Mesenchymal stem cell (in vitro differentiated cells and primary cell): ENCODE measurements around the gene MYL4.

Source experiments
- DNase-seq: peaks from one replicate; pipeline ENCODE4 v3.0.0-alpha.2; 2013
- H2AFZ ChIP-seq: one replicate; pipeline ENCODE4 v1.6.1; 2013; ENCODE audit warnings: low read depth, mild to moderate bottlenecking, control low read depth, inconsistent platforms, low read length, moderate library complexity
- H2AK5ac ChIP-seq: 2 replicates; pipeline ENCODE4 v1.6.1; 2013; ENCODE audit warnings: low read length, moderate library complexity, mild to moderate bottlenecking, inconsistent platforms; ENCODE audit not compliant: severe bottlenecking
- H2BK120ac ChIP-seq: one replicate; pipeline ENCODE4 v1.6.1; 2013; ENCODE audit warnings: low read depth, mild to moderate bottlenecking, inconsistent platforms, low read length, moderate library complexity
- H2BK12ac ChIP-seq, 2 experiments: one replicate each; pipeline ENCODE4 v1.6.1; 2013; ENCODE audit warnings: inconsistent platforms in 2 of 2, low read length in 2 of 2, mild to moderate bottlenecking in 2 of 2, moderate library complexity in 2 of 2, control low read depth in 1 of 2
- H2BK15ac ChIP-seq: one replicate; pipeline ENCODE4 v1.6.1; 2013; ENCODE audit warnings: mild to moderate bottlenecking, low read depth, inconsistent platforms; ENCODE audit not compliant: poor library complexity, severe bottlenecking
- H2BK5ac ChIP-seq: 2 replicates; pipeline ENCODE4 v1.6.1; 2013; ENCODE audit warnings: low read depth, mild to moderate bottlenecking, low read length, control low read depth, inconsistent platforms; ENCODE audit not compliant: poor library complexity, severe bottlenecking
- H3K14ac ChIP-seq, 2 experiments: one replicate each; pipeline ENCODE4 v1.6.1; 2013; ENCODE audit warnings: inconsistent platforms in 2 of 2, low read length in 2 of 2, control low read depth in 1 of 2, mild to moderate bottlenecking in 1 of 2, moderate library complexity in 1 of 2
- H3K18ac ChIP-seq, 2 experiments: one replicate each; pipeline ENCODE4 v1.6.1; 2013; ENCODE audit warnings: inconsistent platforms in 2 of 2, low read length in 2 of 2, control low read depth in 1 of 2, low read depth in 1 of 2, mild to moderate bottlenecking in 1 of 2
- H3K23ac ChIP-seq, 2 experiments: one replicate each; pipeline ENCODE4 v1.6.1; 2013; ENCODE audit warnings: inconsistent platforms in 2 of 2, low read length in 2 of 2, mild to moderate bottlenecking in 2 of 2, moderate library complexity in 2 of 2, control low read depth in 1 of 2
- H3K27ac ChIP-seq: 2 replicates; pipeline ENCODE4 v1.5.1; 2013; ENCODE audit warnings: mild to moderate bottlenecking, moderate library complexity, low read length, control low read depth, inconsistent platforms; ENCODE audit not compliant: poor library complexity, severe bottlenecking
- H3K27me3 ChIP-seq, 2 experiments: 2 replicates each; pipeline versions ENCODE4 v1.6.1 to v1.7.0; 2013; ENCODE audit warnings: low read length in 2 of 2, mild to moderate bottlenecking in 2 of 2, moderate library complexity in 2 of 2, control low read depth in 1 of 2, inconsistent platforms in 1 of 2; ENCODE audit not compliant: control insufficient read depth in 1 of 2, insufficient read depth in 1 of 2
- H3K36me3 ChIP-seq, 2 experiments: 2 replicates each; pipeline versions ENCODE4 v1.6.1 to v1.7.0; 2013; ENCODE audit warnings: low read length in 2 of 2, control low read depth in 1 of 2, inconsistent platforms in 1 of 2, low read depth in 1 of 2, mild to moderate bottlenecking in 1 of 2; ENCODE audit not compliant: insufficient read depth in 2 of 2, control insufficient read depth in 1 of 2
- H3K4ac ChIP-seq, 2 experiments: one replicate each; pipeline ENCODE4 v1.6.1; 2013; ENCODE audit warnings: inconsistent platforms in 2 of 2, low read length in 2 of 2, mild to moderate bottlenecking in 2 of 2, moderate library complexity in 2 of 2, control low read depth in 1 of 2, low read depth in 1 of 2
- H3K4me1 ChIP-seq: 2 replicates; pipeline ENCODE4 v1.6.1; 2013; ENCODE audit warnings: low read depth, low read length, control low read depth; ENCODE audit not compliant: control insufficient read depth, insufficient read depth
- H3K4me2 ChIP-seq: 2 replicates; pipeline ENCODE4 v1.6.1; 2013; ENCODE audit warnings: low read length, mild to moderate bottlenecking, inconsistent platforms; ENCODE audit not compliant: poor library complexity, severe bottlenecking
- H3K4me3 ChIP-seq, 2 experiments: 2 replicates each; pipeline versions ENCODE4 v1.5.1 to v1.7.0; 2013; ENCODE audit warnings: low read length in 2 of 2, mild to moderate bottlenecking in 2 of 2, control low read depth in 1 of 2, low read depth in 1 of 2; ENCODE audit not compliant: insufficient read depth in 1 of 2
- H3K79me1 ChIP-seq: replicated peaks from 2 replicates; pipeline ENCODE4 v1.6.1; 2013; ENCODE audit warnings: mild to moderate bottlenecking, control low read depth, low read length, inconsistent platforms; ENCODE audit not compliant: poor library complexity, severe bottlenecking
- H3K9ac ChIP-seq: 2 replicates; pipeline ENCODE4 v1.7.0; 2013; ENCODE audit warnings: mild to moderate bottlenecking, low read length, moderate library complexity
- H3K9me3 ChIP-seq: 2 replicates; pipeline ENCODE4 v1.7.0; 2013; ENCODE audit warnings: mild to moderate bottlenecking, low read length; ENCODE audit not compliant: control insufficient read depth
- H4K8ac ChIP-seq: one replicate; pipeline ENCODE4 v1.6.1; 2013; ENCODE audit warnings: inconsistent platforms, mild to moderate bottlenecking, low read length, moderate library complexity
- H4K91ac ChIP-seq: one replicate; pipeline ENCODE4 v1.6.1; 2013; ENCODE audit warnings: mild to moderate bottlenecking, low read length, inconsistent platforms
- WGBS: methylation state at CpG from one replicate; pipeline ENCODE4 v1.1.7; 2013; ENCODE audit warnings: mixed read lengths; 5-methylcytosine and 5-hydroxymethylcytosine counted together

MYL4 gene

GRCh38 chr17:47210779-47211178, 1.6 kb downstream of the MYL4 start:
- Histone ChIP-seq H2AFZ (no peak overlapping the region), H3K18ac (no peak overlapping the region), H4K91ac (no peak overlapping the region), H3K79me1 (no peaks in the 10 kb centered on the region), H2BK12ac (no peak overlapping the region), H2BK15ac (no peak overlapping the region), H3K9me3 (no peaks in the 10 kb centered on the region), H2AK5ac (peak overlapping the region; percentile 64), H4K8ac (no peak overlapping the region), H2BK120ac (no peak overlapping the region), H2BK5ac (no peak overlapping the region), H3K36me3 (no peaks in the 10 kb centered on the region), H3K9ac (no peak overlapping the region), H3K23ac (no peak overlapping the region), H3K4ac (no peak overlapping the region), H3K27ac (no peak overlapping the region), H3K4me1 (peaks cover 23% of the 10 kb centered on the region), H3K14ac (no peak overlapping the region), H3K27me3 (no peaks in the 10 kb centered on the region), H3K4me3 (no peak overlapping the region), H3K4me2 (no peak overlapping the region)
- WGBS, result 82% methylated on average over 1 of the region's 2 CpGs
- no peak for DNase-seq

GRCh38 chr17:47212458-47212857, 3.3 kb downstream of the MYL4 start:
- Histone ChIP-seq H2BK5ac (no peak overlapping the region), H3K4me1 (peaks cover 13% of the 10 kb centered on the region), H3K4me3 (no peak overlapping the region), H2BK15ac (no peak overlapping the region), H2BK12ac (no peak overlapping the region), H3K9me3 (no peaks in the 10 kb centered on the region), H3K18ac (no peak overlapping the region), H3K14ac (no peak overlapping the region), H3K4me2 (no peak overlapping the region), H3K23ac (no peak overlapping the region), H4K91ac (no peak overlapping the region), H4K8ac (no peak overlapping the region), H2BK120ac (no peak overlapping the region), H2AFZ (no peak overlapping the region), H3K79me1 (no peaks in the 10 kb centered on the region), H3K4ac (no peak overlapping the region), H2AK5ac (no peak overlapping the region), H3K36me3 (no peaks in the 10 kb centered on the region), H3K27ac (no peak overlapping the region), H3K27me3 (no peaks in the 10 kb centered on the region), H3K9ac (no peak overlapping the region)
- DNase-seq, result no peak
- 89% methylated on average over 2 of the region's 2 CpGs for WGBS

- H2BK15ac ChIP-seq, result no peak overlapping the region
- H3K27ac ChIP-seq, result no peak overlapping the region
- no peak overlapping the region for H2AFZ ChIP-seq
- H3K14ac ChIP-seq, result no peak overlapping the region
- H3K4me1 ChIP-seq, result peaks cover 12% of the 10 kb centered on the region
- no peak overlapping the region for H3K18ac ChIP-seq
- no peaks in the 10 kb centered on the region for H3K79me1 ChIP-seq
- no peak overlapping the region for H3K9ac ChIP-seq
- no peak overlapping the region for H2AK5ac ChIP-seq
- no peak for DNase-seq
- no peaks in the 10 kb centered on the region for H3K27me3 ChIP-seq
- H2BK12ac ChIP-seq, result no peak overlapping the region
- no peak overlapping the region for H3K4me2 ChIP-seq
- H2BK120ac ChIP-seq, result no peak overlapping the region
- H3K4me3 ChIP-seq, result no peak overlapping the region
- H4K91ac ChIP-seq, result no peak overlapping the region
- no peak overlapping the region for H3K23ac ChIP-seq
- H3K9me3 ChIP-seq, result no peaks in the 10 kb centered on the region
- H4K8ac ChIP-seq, result no peak overlapping the region
- no peak overlapping the region for H2BK5ac ChIP-seq
- WGBS, result 68% methylated on average over 2 of the region's 4 CpGs
- no peak overlapping the region for H3K4ac ChIP-seq
- no peaks in the 10 kb centered on the region for H3K36me3 ChIP-seq
Measured at GRCh38 chr17:47213540-47213939, 4.4 kb downstream of the MYL4 start.

- Histone ChIP-seq H3K9ac (no peak overlapping the region), H3K27ac (no peak overlapping the region), H3K27me3 (no peaks in the 10 kb centered on the region), H3K4ac (no peak overlapping the region), H3K4me3 (no peak overlapping the region), H3K18ac (no peak overlapping the region), H2BK5ac (no peak overlapping the region), H3K36me3 (no peaks in the 10 kb centered on the region), H4K91ac (no peak overlapping the region), H2BK120ac (no peak overlapping the region), H2BK15ac (no peak overlapping the region), H3K9me3 (no peaks in the 10 kb centered on the region), H4K8ac (no peak overlapping the region), H2BK12ac (no peak overlapping the region), H2AFZ (no peak overlapping the region), H3K23ac (no peak overlapping the region), H3K4me2 (no peak overlapping the region), H3K14ac (no peak overlapping the region), H2AK5ac (no peak overlapping the region), H3K4me1 (peaks cover 5% of the 10 kb centered on the region), H3K79me1 (no peaks in the 10 kb centered on the region)
- no peak for DNase-seq
- 100% methylated on average over 3 of the region's 3 CpGs for WGBS
Measured at GRCh38 chr17:47214931-47215330, 5.8 kb downstream of the MYL4 start.
